Parathyroid adenoma (tissue), 2 donors: ENCODE results near the gene DNAJB13.

ENCODE experiments used
- H2AFZ ChIP-seq: fragments of 300-600 bp; sonication (generic); one replicate; pipeline ENCODE4 v1.7.0; 2017; ENCODE audit warnings: antibody characterized with exemption, mild to moderate bottlenecking
- H3K27ac ChIP-seq: fragments of 300-600 bp; sonication (generic); one replicate; pipeline ENCODE4 v1.7.0; 2017
- H3K27me3 ChIP-seq: fragments of 300-600 bp; sonication (generic); one replicate; pipeline ENCODE4 v1.7.0; 2017; ENCODE audit warnings: low read length; ENCODE audit not compliant: control insufficient read depth, insufficient read depth
- H3K36me3 ChIP-seq: fragments of 300-600 bp; sonication (generic); one replicate; pipeline ENCODE4 v1.7.0; 2017; ENCODE audit warnings: low read length; ENCODE audit not compliant: control insufficient read depth, insufficient read depth
- H3K4me1 ChIP-seq: fragments of 300-600 bp; sonication (generic); one replicate; pipeline ENCODE4 v1.7.0; 2017; ENCODE audit warnings: control low read depth
- H3K4me2 ChIP-seq: fragments of 300-600 bp; sonication (generic); one replicate; pipeline ENCODE4 v1.7.0; 2017; ENCODE audit warnings: low read length
- H3K4me3 ChIP-seq: fragments of 300-600 bp; sonication (generic); one replicate; pipeline ENCODE4 v1.7.0; 2017; ENCODE audit warnings: low read depth, low read length
- H3K79me2 ChIP-seq: fragments of 300-600 bp; sonication (generic); one replicate; pipeline ENCODE4 v1.7.0; 2017; ENCODE audit warnings: control low read depth
- H3K9ac ChIP-seq: fragments of 300-600 bp; sonication (generic); one replicate; pipeline ENCODE4 v1.7.0; 2017; ENCODE audit warnings: mild to moderate bottlenecking
- H3K9me3 ChIP-seq: fragments of 300-600 bp; sonication (generic); one replicate; pipeline ENCODE4 v1.7.0; 2017; ENCODE audit warnings: low read length; ENCODE audit not compliant: control insufficient read depth
- TF ChIP-seq, protein P1 (sequence below): fragments of 300-600 bp; sonication (generic); IDR thresholded peaks from one replicate; pipeline ENCODE4 v1.7.0; 2017; ENCODE audit warnings: antibody characterized with exemption, mild to moderate bottlenecking
- donor health status: primary hyperparathyroidism.

DNAJB13 gene

DNA sequence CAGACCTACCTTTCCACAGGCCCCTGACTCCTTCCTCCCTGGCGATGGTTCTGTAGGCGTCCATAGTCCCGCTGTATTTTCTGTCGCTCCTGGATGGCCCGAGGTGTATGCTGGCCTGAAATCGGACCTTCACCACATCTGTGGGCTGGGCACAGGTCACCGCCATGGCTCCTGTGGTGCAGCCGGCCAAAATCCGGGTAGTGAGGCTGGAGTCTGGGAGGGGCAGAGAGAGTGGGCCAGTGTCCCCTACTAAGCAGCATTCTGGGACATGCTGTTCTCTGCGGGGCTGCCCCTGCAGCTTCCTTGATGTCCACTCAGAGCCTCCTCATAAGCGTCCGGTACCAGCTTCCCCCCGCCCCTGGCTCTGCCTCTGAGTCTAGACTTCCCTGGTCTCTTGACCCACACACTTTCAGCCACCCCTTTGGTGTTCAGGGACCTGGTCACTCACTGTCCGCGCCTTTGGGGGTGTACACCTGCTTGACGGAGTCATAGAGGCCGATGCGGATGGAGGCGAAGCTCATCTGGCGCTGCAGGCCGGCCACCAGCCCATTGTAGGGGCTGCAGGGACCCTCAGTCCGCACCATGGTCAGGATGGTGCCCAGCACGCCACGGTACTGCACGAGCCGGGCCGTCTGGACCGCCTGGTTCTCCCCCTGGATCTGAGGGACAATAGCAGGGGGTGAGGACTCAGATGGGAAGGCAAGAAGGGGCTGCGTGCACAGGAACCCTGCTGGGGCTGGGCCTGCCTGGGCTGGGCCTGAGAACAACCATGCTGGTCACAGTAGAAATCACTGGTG is 55.1 kb downstream of the DNAJB13 start:
- Histone ChIP-seq H3K4me3 (no peak overlapping the region), H3K36me3 (no peaks in the 10 kb centered on the region), H3K4me2 (no peak overlapping the region), H3K9ac (no peak overlapping the region), H3K4me1 (no peaks in the 10 kb centered on the region), H3K27me3 (no peaks in the 10 kb centered on the region), H3K27ac (no peak overlapping the region), H3K79me2 (no peaks in the 10 kb centered on the region), H3K9me3 (no peaks in the 10 kb centered on the region), H2AFZ (no peak overlapping the region)
- TF ChIP-seq, protein P1, sequence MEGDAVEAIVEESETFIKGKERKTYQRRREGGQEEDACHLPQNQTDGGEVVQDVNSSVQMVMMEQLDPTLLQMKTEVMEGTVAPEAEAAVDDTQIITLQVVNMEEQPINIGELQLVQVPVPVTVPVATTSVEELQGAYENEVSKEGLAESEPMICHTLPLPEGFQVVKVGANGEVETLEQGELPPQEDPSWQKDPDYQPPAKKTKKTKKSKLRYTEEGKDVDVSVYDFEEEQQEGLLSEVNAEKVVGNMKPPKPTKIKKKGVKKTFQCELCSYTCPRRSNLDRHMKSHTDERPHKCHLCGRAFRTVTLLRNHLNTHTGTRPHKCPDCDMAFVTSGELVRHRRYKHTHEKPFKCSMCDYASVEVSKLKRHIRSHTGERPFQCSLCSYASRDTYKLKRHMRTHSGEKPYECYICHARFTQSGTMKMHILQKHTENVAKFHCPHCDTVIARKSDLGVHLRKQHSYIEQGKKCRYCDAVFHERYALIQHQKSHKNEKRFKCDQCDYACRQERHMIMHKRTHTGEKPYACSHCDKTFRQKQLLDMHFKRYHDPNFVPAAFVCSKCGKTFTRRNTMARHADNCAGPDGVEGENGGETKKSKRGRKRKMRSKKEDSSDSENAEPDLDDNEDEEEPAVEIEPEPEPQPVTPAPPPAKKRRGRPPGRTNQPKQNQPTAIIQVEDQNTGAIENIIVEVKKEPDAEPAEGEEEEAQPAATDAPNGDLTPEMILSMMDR = no peak

DNA sequence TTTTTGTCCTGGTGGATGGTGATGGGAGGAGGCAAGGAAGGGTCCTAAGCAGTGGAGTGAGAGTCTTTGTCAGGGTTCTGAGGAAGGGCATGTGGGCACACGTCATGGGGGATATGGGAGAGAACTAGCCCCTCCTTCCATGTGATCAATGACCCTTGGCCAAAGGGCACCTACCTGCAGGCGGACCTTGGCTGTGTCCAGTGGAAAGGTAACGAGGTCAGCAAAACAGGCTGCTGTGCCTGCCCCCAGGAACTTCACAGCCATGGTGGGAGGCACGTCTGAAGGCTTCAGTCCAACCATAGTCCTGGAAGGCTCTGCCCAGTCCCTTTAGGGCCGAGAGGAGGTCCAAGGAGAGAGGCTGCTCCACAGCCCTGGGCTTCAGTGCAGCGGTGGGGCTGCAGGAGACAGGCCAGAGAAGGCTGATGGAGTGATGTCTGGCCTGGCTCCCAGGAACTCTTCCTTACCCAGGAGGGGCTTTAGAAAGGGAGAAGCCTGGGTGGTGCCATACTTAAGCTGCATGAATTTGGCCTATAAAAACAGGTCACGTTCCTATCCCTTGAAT is 56.0 kb downstream of the DNAJB13 start:
- no peaks in the 10 kb centered on the region for H3K4me1 ChIP-seq
- H3K27ac ChIP-seq = no peak overlapping the region
- H3K36me3 ChIP-seq = no peaks in the 10 kb centered on the region
- TF ChIP-seq, protein P1 = no peak
- H2AFZ ChIP-seq = no peak overlapping the region
- H3K79me2 ChIP-seq = no peaks in the 10 kb centered on the region
- H3K4me3 ChIP-seq = no peak overlapping the region
- no peak overlapping the region for H3K9ac ChIP-seq
- H3K27me3 ChIP-seq = no peaks in the 10 kb centered on the region
- H3K9me3 ChIP-seq = no peaks in the 10 kb centered on the region
- no peak overlapping the region for H3K4me2 ChIP-seq

DNA sequence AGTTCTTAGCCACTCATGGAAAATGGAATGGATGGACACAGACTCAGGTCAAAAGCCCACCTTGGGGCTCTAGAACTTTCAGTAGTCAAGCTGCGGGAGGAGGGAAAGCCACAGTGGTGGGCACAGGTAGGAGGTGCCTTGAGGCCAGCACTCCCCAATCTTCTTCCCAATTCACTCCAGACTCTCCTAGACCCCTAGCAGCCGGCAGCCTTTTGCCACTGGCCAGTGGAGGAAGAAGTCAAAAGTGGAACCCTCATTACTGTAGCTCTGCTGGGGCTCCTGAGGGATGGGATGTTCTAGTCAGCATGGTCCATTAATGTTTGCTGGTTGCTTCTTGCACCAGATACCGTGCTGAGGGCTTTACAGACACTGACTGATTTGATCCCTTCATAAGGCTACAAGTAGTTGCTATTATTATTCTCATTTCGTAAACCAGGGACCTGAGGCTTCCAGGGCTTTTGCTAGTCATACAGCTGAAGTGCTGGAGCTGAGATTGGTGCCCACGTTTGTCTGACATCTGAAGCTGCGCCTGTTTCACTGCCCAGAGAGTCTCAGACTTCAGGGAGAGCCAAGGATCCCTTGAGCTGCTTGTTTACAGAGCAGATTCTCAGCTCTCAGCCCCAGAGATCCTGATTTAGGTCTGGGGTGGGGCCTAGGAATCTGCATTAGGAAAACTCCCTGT is 57.0 kb downstream of the DNAJB13 start:
- Histone ChIP-seq H3K4me3 (no peak overlapping the region), H3K27me3 (no peaks in the 10 kb centered on the region), H3K79me2 (no peaks in the 10 kb centered on the region), H3K27ac (no peak overlapping the region), H3K9ac (no peak overlapping the region), H3K4me2 (no peak overlapping the region), H3K9me3 (no peaks in the 10 kb centered on the region), H3K36me3 (no peaks in the 10 kb centered on the region), H2AFZ (no peak overlapping the region), H3K4me1 (no peaks in the 10 kb centered on the region)
- TF ChIP-seq, protein P1 = no peak

DNA sequence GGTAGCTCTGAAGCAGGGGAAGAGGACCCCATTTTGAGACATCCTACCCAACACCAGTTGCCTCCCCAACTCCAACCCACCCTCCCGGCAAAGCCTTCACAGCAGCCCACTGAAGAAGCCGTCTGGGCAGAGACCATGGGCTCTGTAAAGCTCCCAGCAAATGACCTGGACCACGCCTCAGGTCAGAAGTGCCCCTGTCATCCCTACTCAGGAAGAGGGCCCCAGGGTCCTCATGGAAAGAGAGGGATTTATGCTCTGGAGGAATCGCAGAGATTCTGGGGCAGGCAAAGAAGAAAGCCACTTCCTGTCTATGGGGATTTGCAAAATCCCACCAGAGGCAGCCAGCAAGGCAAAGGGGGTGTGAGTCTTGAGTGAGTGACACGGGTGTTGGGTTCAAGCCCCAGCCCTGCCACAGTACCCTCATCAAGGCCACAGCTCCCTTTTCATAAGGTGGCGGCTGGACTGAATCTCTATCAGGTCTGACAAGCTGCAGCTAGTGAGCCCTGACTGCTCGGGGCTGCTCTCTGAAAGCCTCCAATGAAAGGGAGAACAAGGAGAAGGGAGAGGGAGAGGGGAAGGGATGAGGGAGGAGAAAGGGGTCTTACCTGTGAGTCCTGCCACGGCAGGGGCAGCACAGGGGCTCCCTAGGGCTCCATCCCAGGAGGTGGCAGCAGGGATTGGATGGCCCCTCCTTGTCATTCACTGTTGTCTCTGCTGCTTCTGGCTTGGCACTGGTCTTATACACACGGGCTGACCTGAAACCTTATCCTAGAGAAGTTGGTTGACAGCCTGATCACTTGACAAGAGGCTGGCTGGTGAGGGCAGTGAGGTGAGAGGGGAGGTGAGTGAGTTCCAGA is 57.8 kb downstream of the DNAJB13 start, which contains the start of gene UCP3:
TSS of gene UCP3 (minus strand) at position 713 of the 857 bp plus-strand sequence. CDS start 2,043 bp downstream, outside the sequence.
- Histone ChIP-seq H2AFZ (no peak within 1 kb of the TSS), H3K4me1 (no peaks in the 10 kb centered on the region), H3K27me3 (no peaks in the 10 kb centered on the region), H3K4me2 (no peak within 1 kb of the TSS), H3K4me3 (no peak within 1 kb of the TSS), H3K36me3 (no peaks in the 10 kb centered on the region), H3K27ac (no peak within 1 kb of the TSS), H3K9me3 (no peaks in the 10 kb centered on the region), H3K79me2 (no peaks in the 10 kb centered on the region), H3K9ac (no peak within 1 kb of the TSS)
- TF ChIP-seq, protein P1 = no peak
